HEK293 (cell line): Measurements from ENCODE around the gene CNTN4.

Experiments
- CTCF ChIA-PET: fragments of 350-600 bp; formaldehyde crosslinking; extraction: SDS; loops from one replicate; lab custom pipeline; 2021; ENCODE audit warnings: antibody characterized with exemption; lab: Yijun Ruan, JAX
- POLR2A ChIA-PET: fragments of 300-600 bp; formaldehyde crosslinking; extraction: SDS; loops from one replicate; lab custom pipeline; 2020; ENCODE audit warnings: antibody characterized with exemption, inconsistent platforms; lab: Yijun Ruan, JAX
- H3K27ac ChIP-seq: fragments of 200-500 bp; sonication (Bioruptor generic); 2 replicates; pipeline ENCODE4 v1.5.1; 2014; ENCODE audit warnings: low read depth, low read length, control low read depth, inconsistent platforms; ENCODE audit errors: extremely low read depth
- H3K36me3 ChIP-seq, 2 experiments: fragments of 200-500 bp in 1 of 2; sonication (Bioruptor generic) in 1 of 2; 1 replicate in 1 of 2; 2 replicates in 1 of 2; pipeline ENCODE4 v1.5.1; 2014 to 2017; ENCODE audit warnings: inconsistent platforms in 2 of 2, low read length in 2 of 2; ENCODE audit not compliant: control insufficient read depth in 2 of 2, insufficient read depth in 1 of 2
- H3K4me1 ChIP-seq: fragments of 200-500 bp; sonication (Bioruptor generic); 2 replicates; pipeline ENCODE4 v1.5.1; 2014; ENCODE audit warnings: mild to moderate bottlenecking, low read length, inconsistent platforms; ENCODE audit not compliant: control insufficient read depth, insufficient read depth
- H3K4me3 ChIP-seq: 2 replicates; pipeline ENCODE4 v1.5.1; 2011; ENCODE audit warnings: low read depth, mild to moderate bottlenecking, control low read depth, low read length, moderate library complexity
- H3K9me3 ChIP-seq: fragments of 200-500 bp; sonication (Bioruptor generic); 2 replicates; pipeline ENCODE4 v1.5.1; 2014; ENCODE audit warnings: low read depth, low read length, inconsistent platforms; ENCODE audit not compliant: control insufficient read depth, insufficient read depth
- BCL11B ChIP-seq: fragments of 450-650 bp; formaldehyde crosslinking; IDR thresholded peaks from 2 replicates; pipeline ENCODE4 v1.5.1; 2016; ENCODE audit warnings: low read depth, missing biosample characterization, missing genetic modification characterization
- KLF10 ChIP-seq: fragments of 450-650 bp; IDR thresholded peaks from 2 replicates; pipeline ENCODE4 v1.5.1; 2018; ENCODE audit warnings: missing biosample characterization, mild to moderate bottlenecking, missing genetic modification characterization
- MEIS1 ChIP-seq: sonication (generic); formaldehyde crosslinking; IDR thresholded peaks from 2 replicates; pipeline ENCODE4 v1.8.1; 2022; ENCODE audit warnings: missing genetic modification reagents, mild to moderate bottlenecking, borderline replicate concordance
- MYNN ChIP-seq: fragments of 450-650 bp; formaldehyde crosslinking; IDR thresholded peaks from 2 replicates; pipeline ENCODE4 v1.5.1; 2016; ENCODE audit warnings: missing biosample characterization, missing genetic modification characterization, borderline replicate concordance
- PRDM1 ChIP-seq: fragments of 450-650 bp; formaldehyde crosslinking; IDR thresholded peaks from 2 replicates; pipeline ENCODE4; 2016; ENCODE audit warnings: missing biosample characterization, missing genetic modification characterization
- RBAK ChIP-seq: fragments of 450-650 bp; formaldehyde crosslinking; IDR thresholded peaks from 2 replicates; pipeline ENCODE4 v1.5.1; 2016; ENCODE audit warnings: missing biosample characterization, missing genetic modification characterization
- SP2 ChIP-seq: fragments of 450-650 bp; formaldehyde crosslinking; IDR thresholded peaks from 2 replicates; pipeline ENCODE4 v1.5.1; 2016; ENCODE audit warnings: missing biosample characterization, missing genetic modification characterization
- ZBTB21 ChIP-seq: fragments of 450-650 bp; formaldehyde crosslinking; IDR thresholded peaks from 2 replicates; pipeline ENCODE4 v1.5.1; 2017; ENCODE audit warnings: missing biosample characterization, missing genetic modification characterization
- ZNF2 ChIP-seq: fragments of 450-650 bp; formaldehyde crosslinking; IDR thresholded peaks from 2 replicates; pipeline ENCODE4 v1.5.1; 2016; ENCODE audit warnings: missing biosample characterization, missing genetic modification characterization
- ZNF211 ChIP-seq: fragments of 450-650 bp; formaldehyde crosslinking; IDR thresholded peaks from 2 replicates; pipeline ENCODE4 v1.5.1; 2016; ENCODE audit warnings: low read depth, missing biosample characterization, missing genetic modification characterization
- ZNF214 ChIP-seq: fragments of 450-650 bp; formaldehyde crosslinking; IDR thresholded peaks from 2 replicates; pipeline ENCODE4 v1.5.1; 2017; ENCODE audit warnings: missing biosample characterization, mild to moderate bottlenecking, missing genetic modification characterization, borderline replicate concordance
- ZNF221 ChIP-seq: fragments of 450-650 bp; formaldehyde crosslinking; IDR thresholded peaks from 2 replicates; pipeline ENCODE4 v1.5.1; 2017; ENCODE audit warnings: missing biosample characterization, missing genetic modification characterization, borderline replicate concordance
- ZNF248 ChIP-seq: fragments of 450-650 bp; formaldehyde crosslinking; IDR thresholded peaks from 2 replicates; pipeline ENCODE4 v1.5.1; 2017; ENCODE audit warnings: missing biosample characterization, missing genetic modification characterization
- ZNF274 ChIP-seq, 2 experiments: fragments of 200-500 bp in 1 of 2; fragments of 450-650 bp in 1 of 2; sonication (Bioruptor generic) in 1 of 2; formaldehyde crosslinking in 1 of 2; IDR thresholded peaks; 2 replicates each; pipeline versions ENCODE4 v1.5.1 to v1.6.1; 2014 to 2016; ENCODE audit warnings: borderline replicate concordance in 1 of 2, inconsistent platforms in 1 of 2, low read length in 1 of 2, missing biosample characterization in 1 of 2, missing genetic modification characterization in 1 of 2
- ZNF335 ChIP-seq: fragments of 450-650 bp; formaldehyde crosslinking; conservative IDR thresholded peaks from 2 replicates; pipeline ENCODE4 v1.5.1; 2016; ENCODE audit warnings: missing biosample characterization, missing genetic modification characterization
- ZNF37A ChIP-seq: fragments of 450-650 bp; IDR thresholded peaks from 2 replicates; pipeline ENCODE4 v1.5.1; 2018; ENCODE audit warnings: missing biosample characterization, missing genetic modification characterization
- ZNF423 ChIP-seq: fragments of 450-650 bp; formaldehyde crosslinking; IDR thresholded peaks from 2 replicates; pipeline ENCODE4 v1.5.1; 2016; ENCODE audit warnings: missing biosample characterization, missing genetic modification characterization
- ZNF544 ChIP-seq: fragments of 450-650 bp; formaldehyde crosslinking; IDR thresholded peaks from 2 replicates; pipeline ENCODE4 v1.5.0; 2017; ENCODE audit warnings: missing biosample characterization, missing genetic modification characterization
- ZNF561 ChIP-seq: fragments of 450-650 bp; IDR thresholded peaks from 2 replicates; pipeline ENCODE4 v1.5.1; 2018; ENCODE audit warnings: missing biosample characterization, missing genetic modification characterization, borderline replicate concordance
- ZNF585B ChIP-seq: fragments of 450-650 bp; formaldehyde crosslinking; IDR thresholded peaks from 2 replicates; pipeline ENCODE4 v1.5.1; 2016; ENCODE audit warnings: missing biosample characterization, missing genetic modification characterization
- ZNF624 ChIP-seq: fragments of 450-650 bp; formaldehyde crosslinking; IDR thresholded peaks from 2 replicates; pipeline ENCODE4 v1.5.1; 2017; ENCODE audit warnings: missing biosample characterization, missing genetic modification characterization
- ZNF660 ChIP-seq: fragments of 450-650 bp; IDR thresholded peaks from 2 replicates; pipeline ENCODE4 v1.5.1; 2018; ENCODE audit warnings: missing biosample characterization, mild to moderate bottlenecking, missing genetic modification characterization
- ZNF664 ChIP-seq: fragments of 450-650 bp; formaldehyde crosslinking; IDR thresholded peaks from 2 replicates; pipeline ENCODE4 v1.5.1; 2016; ENCODE audit warnings: missing biosample characterization, missing genetic modification characterization
- ZNF677 ChIP-seq: fragments of 450-650 bp; IDR thresholded peaks from 2 replicates; pipeline ENCODE4 v1.5.0; 2018; ENCODE audit warnings: missing biosample characterization, mild to moderate bottlenecking, missing genetic modification characterization, moderate library complexity
- ZSCAN16 ChIP-seq: fragments of 450-650 bp; formaldehyde crosslinking; IDR thresholded peaks from 2 replicates; pipeline ENCODE4 v1.5.1; 2016; ENCODE audit warnings: missing biosample characterization, missing genetic modification characterization
- TF ChIP-seq, protein P1 (sequence below): fragments of 450-650 bp; formaldehyde crosslinking; IDR thresholded peaks from 2 replicates; pipeline ENCODE4 v1.5.1; 2016; ENCODE audit warnings: missing biosample characterization, missing genetic modification characterization
- TF ChIP-seq, protein P2 (sequence below): fragments of 450-650 bp; formaldehyde crosslinking; IDR thresholded peaks from 2 replicates; pipeline ENCODE4 v1.5.1; 2016; ENCODE audit warnings: missing biosample characterization, missing genetic modification characterization

The CNTN4 gene

GRCh38 chr3:2677501-2677900 is 578.8 kb downstream of the CNTN4 start:
- POLR2A ChIA-PET, result no interaction called here
- Histone ChIP-seq H3K4me1 (no peaks in the 10 kb centered on the region), H3K4me3 (no peak overlapping the region)
- TF ChIP-seq ZNF423 (tag by site-specific recombination), result no peak
- TF ChIP-seq ZNF248 (tag by site-specific recombination), result no peak
- TF ChIP-seq ZNF664 (tag by site-specific recombination), result no peak
- TF ChIP-seq, protein P1, sequence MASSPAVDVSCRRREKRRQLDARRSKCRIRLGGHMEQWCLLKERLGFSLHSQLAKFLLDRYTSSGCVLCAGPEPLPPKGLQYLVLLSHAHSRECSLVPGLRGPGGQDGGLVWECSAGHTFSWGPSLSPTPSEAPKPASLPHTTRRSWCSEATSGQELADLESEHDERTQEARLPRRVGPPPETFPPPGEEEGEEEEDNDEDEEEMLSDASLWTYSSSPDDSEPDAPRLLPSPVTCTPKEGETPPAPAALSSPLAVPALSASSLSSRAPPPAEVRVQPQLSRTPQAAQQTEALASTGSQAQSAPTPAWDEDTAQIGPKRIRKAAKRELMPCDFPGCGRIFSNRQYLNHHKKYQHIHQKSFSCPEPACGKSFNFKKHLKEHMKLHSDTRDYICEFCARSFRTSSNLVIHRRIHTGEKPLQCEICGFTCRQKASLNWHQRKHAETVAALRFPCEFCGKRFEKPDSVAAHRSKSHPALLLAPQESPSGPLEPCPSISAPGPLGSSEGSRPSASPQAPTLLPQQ (tag by site-specific recombination), result no peak
- no peak for TF ChIP-seq KLF10 (tag by site-specific recombination)
- TF ChIP-seq BCL11B, result no peak
- TF ChIP-seq PRDM1 (tag by site-specific recombination), result no peak
- TF ChIP-seq ZNF335 (tag by site-specific recombination), result no peak
- no peak for TF ChIP-seq RBAK (tag by site-specific recombination)
- no peak for TF ChIP-seq ZNF624 (tag by site-specific recombination)
- no peak for TF ChIP-seq MYNN
- no peak for TF ChIP-seq ZNF214 (tag by site-specific recombination)
- no peak for TF ChIP-seq ZNF211
- TF ChIP-seq ZNF37A (tag by site-specific recombination), result no peak
- no peak for TF ChIP-seq ZNF660 (tag by site-specific recombination)
- TF ChIP-seq, protein P2, sequence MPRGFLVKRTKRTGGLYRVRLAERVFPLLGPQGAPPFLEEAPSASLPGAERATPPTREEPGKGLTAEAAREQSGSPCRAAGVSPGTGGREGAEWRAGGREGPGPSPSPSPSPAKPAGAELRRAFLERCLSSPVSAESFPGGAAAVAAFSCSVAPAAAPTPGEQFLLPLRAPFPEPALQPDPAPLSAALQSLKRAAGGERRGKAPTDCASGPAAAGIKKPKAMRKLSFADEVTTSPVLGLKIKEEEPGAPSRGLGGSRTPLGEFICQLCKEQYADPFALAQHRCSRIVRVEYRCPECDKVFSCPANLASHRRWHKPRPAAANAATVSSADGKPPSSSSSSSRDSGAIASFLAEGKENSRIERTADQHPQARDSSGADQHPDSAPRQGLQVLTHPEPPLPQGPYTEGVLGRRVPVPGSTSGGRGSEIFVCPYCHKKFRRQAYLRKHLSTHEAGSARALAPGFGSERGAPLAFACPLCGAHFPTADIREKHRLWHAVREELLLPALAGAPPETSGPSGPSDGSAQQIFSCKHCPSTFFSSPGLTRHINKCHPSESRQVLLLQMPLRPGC (tag by site-specific recombination), result no peak
- TF ChIP-seq ZNF677, result no peak
- no peak for TF ChIP-seq ZNF585B (tag by site-specific recombination)
- TF ChIP-seq, all 188 proteins: peak for 0
- Histone ChIP-seq H3K27ac (no peak overlapping the region), H3K36me3 (no peaks in the 10 kb centered on the region), H3K9me3 (no peaks in the 10 kb centered on the region)
- CTCF ChIA-PET, result no interaction called here

GRCh38 chr3:2680236-2680635 is 581.6 kb downstream of the CNTN4 start:
- POLR2A ChIA-PET, result no interaction called here
- H3K36me3 ChIP-seq, result no peaks in the 10 kb centered on the region
- H3K4me3 ChIP-seq, result no peak overlapping the region
- CTCF ChIA-PET, result no interaction called here
- TF ChIP-seq ZNF561 (tag by site-specific recombination), result no peak
- no peak for TF ChIP-seq ZBTB21 (tag by site-specific recombination)
- no peak for TF ChIP-seq ZNF274 (IDR thresholded peaks at IDR 0.05; ENCODE audit: low read length)
- no peak for TF ChIP-seq ZNF274 (tag by site-specific recombination; IDR thresholded peaks at IDR 0.05; ENCODE audit: borderline replicate concordance)
- no peak for TF ChIP-seq MEIS1 (CRISPR knock-in tag)
- TF ChIP-seq ZNF544 (tag by site-specific recombination), result no peak
- TF ChIP-seq ZNF2 (tag by site-specific recombination), result no peak
- TF ChIP-seq ZSCAN16 (tag by site-specific recombination), result no peak
- TF ChIP-seq ZNF221, result no peak
- TF ChIP-seq SP2 (tag by site-specific recombination), result no peak
- H3K9me3 ChIP-seq, result no peaks in the 10 kb centered on the region
- no peaks in the 10 kb centered on the region for H3K4me1 ChIP-seq
- no peak overlapping the region for H3K27ac ChIP-seq
